GM12873 (cell line): ENCODE data around the gene BIVM.

Source experiments
- TF ChIP-seq, protein P1 (sequence below): IDR thresholded peaks from 2 replicates; pipeline ENCODE4 v1.5.1; 2012; ENCODE audit warnings: low read depth, mild to moderate bottlenecking, moderate library complexity, low read length, control low read depth; ENCODE audit not compliant: insufficient read depth; ENCODE audit errors: missing control alignments

Gene BIVM

DNA sequence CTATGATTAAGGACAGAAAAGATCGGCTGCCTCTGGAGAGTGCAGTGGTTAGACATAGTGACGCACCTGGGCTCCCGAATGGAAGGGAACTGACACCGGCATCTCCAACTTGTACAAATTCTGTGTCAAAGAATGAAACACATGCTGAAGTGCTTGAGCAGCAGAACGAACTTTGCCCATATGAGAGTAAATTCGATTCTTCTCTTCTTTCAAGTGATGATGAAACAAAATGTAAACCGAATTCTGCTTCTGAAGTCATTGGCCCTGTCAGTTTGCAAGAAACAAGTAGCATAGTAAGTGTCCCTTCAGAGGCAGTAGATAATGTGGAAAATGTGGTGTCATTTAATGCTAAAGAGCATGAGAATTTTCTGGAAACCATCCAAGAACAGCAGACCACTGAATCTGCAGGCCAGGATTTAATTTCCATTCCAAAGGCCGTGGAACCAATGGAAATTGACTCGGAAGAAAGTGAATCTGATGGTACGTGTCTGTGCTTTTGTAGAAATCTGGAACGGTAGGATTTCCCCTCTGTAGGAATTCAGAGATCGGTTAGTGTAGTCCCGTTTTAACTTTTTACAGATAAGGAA lies 63.8 kb downstream of the BIVM start:
- TF ChIP-seq, protein P1, sequence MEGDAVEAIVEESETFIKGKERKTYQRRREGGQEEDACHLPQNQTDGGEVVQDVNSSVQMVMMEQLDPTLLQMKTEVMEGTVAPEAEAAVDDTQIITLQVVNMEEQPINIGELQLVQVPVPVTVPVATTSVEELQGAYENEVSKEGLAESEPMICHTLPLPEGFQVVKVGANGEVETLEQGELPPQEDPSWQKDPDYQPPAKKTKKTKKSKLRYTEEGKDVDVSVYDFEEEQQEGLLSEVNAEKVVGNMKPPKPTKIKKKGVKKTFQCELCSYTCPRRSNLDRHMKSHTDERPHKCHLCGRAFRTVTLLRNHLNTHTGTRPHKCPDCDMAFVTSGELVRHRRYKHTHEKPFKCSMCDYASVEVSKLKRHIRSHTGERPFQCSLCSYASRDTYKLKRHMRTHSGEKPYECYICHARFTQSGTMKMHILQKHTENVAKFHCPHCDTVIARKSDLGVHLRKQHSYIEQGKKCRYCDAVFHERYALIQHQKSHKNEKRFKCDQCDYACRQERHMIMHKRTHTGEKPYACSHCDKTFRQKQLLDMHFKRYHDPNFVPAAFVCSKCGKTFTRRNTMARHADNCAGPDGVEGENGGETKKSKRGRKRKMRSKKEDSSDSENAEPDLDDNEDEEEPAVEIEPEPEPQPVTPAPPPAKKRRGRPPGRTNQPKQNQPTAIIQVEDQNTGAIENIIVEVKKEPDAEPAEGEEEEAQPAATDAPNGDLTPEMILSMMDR: no peak

DNA sequence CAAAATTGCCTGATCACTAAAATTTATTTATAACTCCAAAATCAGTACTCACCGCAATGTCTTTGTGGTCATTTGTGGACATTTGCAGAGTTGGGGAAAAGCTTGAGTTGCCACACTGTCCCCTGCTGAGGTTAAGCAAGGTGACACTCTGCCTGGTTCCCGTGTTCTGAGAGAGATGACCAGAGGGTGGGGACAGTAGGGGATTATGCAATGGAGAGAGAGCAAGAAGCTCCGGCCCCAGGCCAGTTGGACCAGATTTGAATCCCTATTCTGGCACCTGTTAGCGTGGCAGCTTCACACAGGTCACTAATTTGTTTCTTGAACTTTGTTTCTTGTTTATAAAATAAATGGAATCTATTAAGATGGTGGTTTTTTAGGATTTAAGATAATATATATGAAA lies 64.7 kb downstream of the BIVM start:
- TF ChIP-seq, protein P1: no peak

DNA sequence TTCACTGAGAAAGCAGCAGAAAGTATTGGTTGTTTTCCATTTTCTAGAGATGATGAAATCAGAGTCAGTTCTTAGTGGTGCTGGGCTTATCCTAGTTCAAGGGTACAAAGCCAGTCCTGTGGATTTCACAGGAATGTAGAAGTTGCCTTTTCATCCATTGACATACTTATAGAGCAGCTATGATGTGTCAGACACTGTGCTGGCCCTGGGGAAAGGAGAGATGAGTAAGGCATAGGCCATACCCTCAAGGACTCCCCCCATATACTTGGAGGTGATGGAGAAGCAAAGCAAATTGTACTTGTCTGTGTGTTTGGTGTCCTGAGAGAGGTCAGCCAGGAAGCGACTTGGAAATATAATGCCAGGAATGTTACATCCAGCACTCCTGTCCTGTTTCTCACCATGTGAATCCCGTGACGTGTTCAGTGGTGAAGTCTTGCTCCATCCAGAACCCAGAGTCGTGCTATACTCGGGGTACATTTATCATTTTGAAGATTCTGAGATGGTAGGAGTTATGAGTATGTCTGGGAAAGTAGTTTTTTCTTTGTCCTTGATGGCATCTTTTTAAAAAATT lies 69.5 kb downstream of the BIVM start:
- TF ChIP-seq, protein P1: no peak

GRCh38 chr13:102869948-102870676 lies 71.2 kb downstream of the BIVM start:
- TF ChIP-seq, protein P1: peak; percentile 2

DNA sequence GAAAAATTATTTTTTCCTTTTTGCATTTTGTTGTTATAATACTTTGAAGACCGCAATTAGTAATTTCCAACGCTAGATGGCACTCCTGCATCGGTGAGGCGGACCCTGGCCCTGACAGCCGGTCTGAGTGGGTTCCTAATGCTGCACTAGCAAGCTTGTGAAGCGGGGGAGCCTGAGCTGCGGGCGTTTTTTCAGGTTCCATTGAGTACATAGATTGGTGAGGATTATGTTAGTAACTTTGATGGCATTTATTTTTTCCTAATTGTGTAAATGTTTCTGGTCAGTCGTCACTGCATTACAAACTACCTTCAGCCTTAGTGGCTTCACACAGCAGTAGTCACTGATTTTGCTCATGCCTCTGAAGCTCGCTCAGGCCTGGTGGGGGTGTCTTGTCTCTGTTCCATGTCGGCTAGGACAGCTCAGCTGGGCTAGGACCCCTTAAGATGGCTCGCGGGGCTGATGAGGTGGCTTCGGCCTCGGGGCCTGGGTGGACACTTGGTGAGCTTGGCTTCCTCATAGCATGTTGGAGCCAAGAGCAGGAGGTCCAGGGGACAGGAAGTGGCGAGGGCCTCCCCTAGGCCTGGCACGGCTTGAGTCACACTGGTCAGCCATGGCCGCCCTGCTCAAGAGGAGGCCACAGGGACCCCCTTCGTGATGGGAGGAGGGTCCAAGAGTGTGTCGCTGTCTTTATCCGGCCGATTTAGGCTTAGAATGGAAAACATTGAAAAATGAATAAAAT lies 71.9 kb downstream of the BIVM start:
- TF ChIP-seq, protein P1: peak; percentile 72

- TF ChIP-seq, protein P1: no peak
Observed at GRCh38 chr13:102872131-102872530, 73.2 kb downstream of the BIVM start.

GRCh38 chr13:102872531-102872930 lies 73.6 kb downstream of the BIVM start:
- TF ChIP-seq, protein P1: no peak
